GM19468 (cell line): Measurements from ENCODE around the gene LIPK.
"Not testable (repeated sequence)": the region's sequence is repeated elsewhere in the genome, so short reads cannot be mapped to it uniquely, and the experiment has no call there.

Experiments used
- ATAC-seq: cut with Tn5 transposase; IDR thresholded peaks from one replicate; pipeline ENCODE4 v1.9.1; 2021; ENCODE audit warnings: mild to moderate bottlenecking, moderate library complexity, moderate number of reproducible peaks; ENCODE audit not compliant: unreplicated experiment; ENCODE audit errors: extremely low read depth

Gene LIPK

GRCh38 chr10:88705958-88706357 is at the start of gene LIPK:
Gene LIPK (plus strand): TSS chr10:88706249. CDS start chr10:88724544, 18,295 bp downstream.
- no peak for ATAC-seq

DNA sequence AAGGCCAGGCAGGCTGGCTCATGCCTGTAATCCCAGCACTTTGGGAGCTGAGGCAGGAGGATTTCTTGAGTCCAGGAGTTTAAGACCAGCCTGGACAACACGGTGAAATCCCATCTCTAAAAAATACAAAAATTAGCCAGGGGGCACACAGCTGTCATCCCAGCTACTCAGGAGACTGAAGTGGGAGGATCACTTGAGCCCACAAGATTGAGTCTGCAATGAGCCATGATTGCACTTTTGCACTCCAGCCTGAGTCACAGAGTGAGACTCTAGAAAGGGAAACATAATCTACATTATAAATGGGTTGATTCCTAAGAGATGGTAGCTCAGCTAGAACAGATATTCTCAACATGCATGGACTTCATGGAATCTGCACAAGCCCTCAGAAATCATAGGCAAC is 48.1 kb upstream of the LIPK start:
- no peak for ATAC-seq

- no peak for ATAC-seq
Observed at GRCh38 chr10:88659725-88660597, 46.1 kb upstream of the LIPK start.

DNA sequence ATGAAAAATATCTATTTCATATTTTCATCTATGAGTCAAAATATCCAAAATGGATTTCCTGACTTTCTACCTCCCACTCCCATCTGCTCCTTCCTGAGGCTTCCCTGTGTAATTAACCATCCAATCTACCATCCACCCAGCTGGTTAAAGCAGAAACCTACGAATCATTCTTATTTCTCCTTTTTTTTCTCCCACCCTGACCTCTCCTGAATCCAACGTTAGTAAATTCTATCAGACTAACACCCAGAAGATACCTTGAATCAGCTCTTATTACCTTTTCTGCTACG is 45.5 kb upstream of the LIPK start:
- ATAC-seq = no peak

DNA sequence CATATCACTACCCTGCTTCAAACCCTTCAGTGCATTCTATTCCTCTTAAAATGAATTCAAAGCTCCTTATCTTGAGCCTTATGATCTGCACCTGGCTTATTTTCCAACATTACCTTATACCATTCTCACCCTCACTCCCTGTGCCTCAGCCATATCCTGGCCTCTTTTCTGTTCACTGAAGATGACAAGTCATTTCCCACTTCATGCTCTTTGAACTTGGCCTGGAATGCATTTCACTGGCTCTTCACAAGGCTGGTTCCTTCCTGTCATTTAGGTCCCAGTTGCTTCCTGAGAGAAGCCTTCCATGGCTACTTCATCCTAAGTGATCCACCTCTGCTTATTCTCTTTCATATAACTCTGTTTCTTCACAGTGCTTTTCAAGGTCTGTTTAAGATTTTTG is 45.0 kb upstream of the LIPK start:
- ATAC-seq = no peak

- no peak for ATAC-seq
Observed at GRCh38 chr10:88661577-88661976, 44.5 kb upstream of the LIPK start.

DNA sequence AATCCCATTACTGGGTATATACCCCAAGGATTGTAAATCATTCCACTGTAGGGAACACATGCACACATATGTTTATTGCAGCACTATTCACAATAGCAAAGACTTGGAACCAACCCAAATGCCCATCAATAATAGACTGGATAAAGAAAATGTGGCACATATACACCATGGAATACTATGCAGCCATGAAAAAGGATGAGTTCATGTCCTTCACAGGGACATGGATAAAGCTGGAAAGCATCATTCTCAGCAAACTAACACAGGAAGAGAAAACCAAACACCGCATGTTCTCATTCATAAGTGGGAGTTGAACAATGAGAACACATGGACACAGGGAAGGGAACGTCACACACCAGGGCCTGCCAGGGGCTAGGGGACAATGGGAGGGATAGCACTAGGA is 42.9 kb upstream of the LIPK start:
- ATAC-seq = not testable (repeated sequence)

GRCh38 chr10:88664142-88664541 is 41.9 kb upstream of the LIPK start, which contains the start of gene LIPF:
Gene LIPF (plus strand): TSS chr10:88664442. CDS start chr10:88667298, 2,856 bp downstream.
- no peak for ATAC-seq

GRCh38 chr10:88668465-88668864 is 37.6 kb upstream of the LIPK start:
- ATAC-seq = no peak

GRCh38 chr10:88670497-88670896 is 35.6 kb upstream of the LIPK start:
- no peak for ATAC-seq

GRCh38 chr10:88672041-88672440 is 34.0 kb upstream of the LIPK start:
- no peak for ATAC-seq

GRCh38 chr10:88676283-88677060 is 29.6 kb upstream of the LIPK start:
- no peak for ATAC-seq

- no peak for ATAC-seq
Observed at GRCh38 chr10:88680958-88681357, 25.1 kb upstream of the LIPK start.

- ATAC-seq = no peak
Observed at GRCh38 chr10:88682491-88682890, 23.6 kb upstream of the LIPK start.

- ATAC-seq = no peak
Observed at GRCh38 chr10:88687853-88688467, 18.1 kb upstream of the LIPK start.

DNA sequence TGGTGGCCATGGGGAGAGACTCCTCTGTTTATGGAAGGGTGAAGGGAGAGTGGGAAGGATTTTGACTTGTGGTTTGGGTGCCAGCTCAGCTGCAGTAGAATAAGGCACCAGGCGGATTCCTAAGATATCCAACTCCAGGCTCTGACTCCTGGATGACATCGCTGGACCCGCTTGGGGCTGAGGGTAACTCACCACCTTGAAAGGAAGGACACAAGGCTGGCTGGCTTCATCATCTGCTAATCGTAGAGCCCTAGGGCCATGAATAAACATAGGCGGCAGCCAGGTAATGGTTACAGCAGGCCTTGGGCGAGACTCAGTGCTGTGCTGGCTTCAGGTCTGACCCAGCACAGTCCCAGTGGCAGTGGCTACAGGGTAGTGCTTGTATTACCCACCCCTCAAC is 16.7 kb upstream of the LIPK start:
- ATAC-seq = no peak

DNA sequence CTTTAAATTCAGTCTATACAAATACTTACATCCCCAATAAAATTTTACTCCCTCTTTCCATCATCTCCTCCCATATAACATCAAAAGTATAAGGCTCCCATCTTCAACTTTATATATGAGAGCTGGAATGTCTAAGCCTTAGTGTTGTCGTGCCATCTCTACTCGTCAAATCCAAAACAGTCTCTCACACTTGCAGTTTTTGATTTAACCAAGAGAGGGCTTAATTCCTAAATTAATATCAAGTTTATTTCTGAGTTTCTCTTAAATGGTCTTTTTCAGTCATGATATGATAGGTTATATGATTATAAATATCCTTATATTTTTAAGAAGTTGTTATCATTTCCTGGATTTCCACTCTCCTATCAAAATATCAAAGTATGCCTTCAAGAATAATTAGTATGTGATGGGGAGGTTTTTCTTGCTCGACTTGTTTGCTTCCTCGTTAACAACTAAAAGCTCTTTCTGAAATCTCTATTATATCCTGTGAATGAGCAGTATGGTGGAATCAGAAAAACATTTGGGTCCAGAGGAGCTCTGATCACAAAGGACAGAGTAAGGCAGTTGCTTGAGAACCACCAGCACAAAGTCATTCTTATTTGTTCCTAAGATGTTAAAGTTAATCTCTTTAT is 12.5 kb upstream of the LIPK start:
- ATAC-seq = no peak

DNA sequence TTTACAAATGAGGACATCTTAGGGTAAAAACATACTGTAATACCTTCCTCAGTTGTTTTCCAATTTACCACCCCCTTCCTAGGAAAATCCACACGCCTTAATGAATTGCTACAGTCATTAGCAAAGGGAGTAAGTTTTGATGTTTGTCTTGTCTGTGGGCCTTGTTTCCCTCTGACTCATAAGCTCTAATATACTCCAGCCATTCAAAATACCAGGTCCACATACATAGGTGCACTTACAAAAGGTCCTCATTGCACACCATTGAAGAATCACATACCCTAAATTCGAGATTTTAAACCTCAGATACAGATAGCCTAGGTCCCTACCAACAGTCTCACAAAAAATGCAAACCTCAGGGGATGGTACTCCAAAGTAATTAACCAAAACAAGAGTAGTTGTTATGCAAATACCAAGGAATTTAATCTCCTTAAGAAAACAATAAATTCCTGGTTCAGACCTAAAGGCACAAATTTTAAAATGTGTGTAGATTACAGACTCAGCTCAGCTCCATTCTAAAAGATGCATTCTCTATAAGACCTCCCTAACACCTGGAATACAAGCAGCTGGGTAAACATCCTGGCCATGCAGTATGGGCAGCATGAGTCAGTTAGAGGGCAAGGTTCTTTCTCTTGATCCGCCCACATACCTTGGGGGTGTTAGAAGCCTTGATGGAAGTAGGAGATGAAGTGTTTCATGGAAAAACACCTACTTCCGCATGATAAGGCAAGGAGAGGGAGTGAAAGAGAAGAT is 3.0 kb upstream of the LIPK start:
- ATAC-seq = no peak

DNA sequence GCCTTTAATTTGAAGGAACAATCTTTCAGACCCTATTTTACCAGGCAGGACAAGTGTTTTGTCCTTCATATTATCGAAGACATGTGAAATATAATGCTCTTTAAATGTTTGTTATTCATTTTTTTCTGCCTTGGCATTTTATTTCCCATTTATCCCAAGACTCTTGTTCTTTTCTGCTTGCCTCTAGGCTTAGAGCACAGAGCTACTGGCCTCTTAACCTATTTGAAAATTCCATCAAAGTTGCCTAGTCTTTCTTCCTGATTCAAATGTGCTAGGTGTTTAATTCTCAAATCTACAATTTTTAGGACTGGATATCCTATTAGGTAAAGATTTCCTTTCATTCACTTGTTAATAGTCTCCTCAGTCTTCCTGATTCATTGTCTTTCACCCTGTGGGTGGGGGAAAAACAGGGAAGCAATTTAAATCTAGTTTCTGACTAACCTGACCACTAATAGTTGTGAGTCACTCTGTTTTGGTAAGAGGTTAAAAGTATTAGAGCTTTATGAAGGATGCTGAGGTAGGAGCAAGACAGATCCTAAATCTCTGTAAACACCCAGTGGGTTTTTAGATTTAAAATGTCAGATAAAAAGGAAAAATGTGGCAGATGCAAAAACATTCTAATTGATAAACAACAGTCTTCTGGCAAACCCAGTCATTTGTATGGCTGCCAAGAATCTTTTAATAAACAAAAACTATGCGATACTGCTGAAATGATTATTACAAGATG is 1.5 kb downstream of the LIPK start:
- no peak for ATAC-seq
